Calu3 (cell line): Measurements from ENCODE around the gene ASB2. TPM values are rescaled to one million over a fixed set of nuclear protein-coding genes. Genes with fewer than 3 reads are reported as not detected.

Experiments
- BruUV-seq: library from RNA; stranded (reverse); fragments of 400-500 nt; replicated peaks from 2 replicates; lab custom pipeline; 2021; lab: Mats Ljungman, UMichigan
- CTCF ChIA-PET: fragments of 300-600 bp; sonication (Branson Sonifier 250); formaldehyde crosslinking; loops from one replicate; lab custom pipeline; 2022; ENCODE audit warnings: antibody characterized with exemption; lab: Charles Lee
- DNase-seq: peaks from one replicate; pipeline ENCODE4 v3.0.0; 2022
- H3K27ac Mint-ChIP-seq: one replicate; pipeline ENCODE4 v1.8.0; 2022; ENCODE audit warnings: mixed read lengths; ENCODE audit not compliant: unreplicated experiment
- H3K27me3 Mint-ChIP-seq: one replicate; pipeline ENCODE4 v1.8.0; 2022; ENCODE audit warnings: mixed read lengths; ENCODE audit not compliant: unreplicated experiment
- H3K36me3 Mint-ChIP-seq: one replicate; pipeline ENCODE4 v1.8.0; 2022; ENCODE audit warnings: mild to moderate bottlenecking, moderate library complexity, mixed read lengths; ENCODE audit not compliant: insufficient read depth, unreplicated experiment
- H3K4me1 Mint-ChIP-seq: one replicate; pipeline ENCODE4 v1.8.0; 2022; ENCODE audit warnings: mild to moderate bottlenecking, low read depth, mixed read lengths; ENCODE audit not compliant: unreplicated experiment
- H3K4me3 Mint-ChIP-seq: one replicate; pipeline ENCODE4 v1.8.0; 2022; ENCODE audit warnings: mild to moderate bottlenecking, low read depth, moderate library complexity, mixed read lengths; ENCODE audit not compliant: unreplicated experiment
- H3K9me3 Mint-ChIP-seq: one replicate; pipeline ENCODE4 v1.8.0; 2022; ENCODE audit warnings: low read depth, mixed read lengths; ENCODE audit not compliant: unreplicated experiment
- intact Hi-C: fragments of 100-400 bp; cut with micrococcal nuclease; formaldehyde crosslinking; loops from one replicate; pipeline ENCODE4 v1.10.0; 2022; ENCODE audit not compliant: unreplicated experiment
- total RNA-seq: library from RNA; stranded (reverse); gene quantifications from 2 replicates; pipeline ENCODE4 v1.2.3, GENCODE V29; 2022
- TF ChIP-seq, protein P1 (sequence below): fragments of 200-600 bp; IDR thresholded peaks from one replicate; pipeline ENCODE4 v1.8.0; 2022; ENCODE audit warnings: antibody characterized with exemption; ENCODE audit not compliant: unreplicated experiment

Gene ASB2
- total RNA-seq, 1 experiment from 2014 or later = 0.19 TPM

DNA sequence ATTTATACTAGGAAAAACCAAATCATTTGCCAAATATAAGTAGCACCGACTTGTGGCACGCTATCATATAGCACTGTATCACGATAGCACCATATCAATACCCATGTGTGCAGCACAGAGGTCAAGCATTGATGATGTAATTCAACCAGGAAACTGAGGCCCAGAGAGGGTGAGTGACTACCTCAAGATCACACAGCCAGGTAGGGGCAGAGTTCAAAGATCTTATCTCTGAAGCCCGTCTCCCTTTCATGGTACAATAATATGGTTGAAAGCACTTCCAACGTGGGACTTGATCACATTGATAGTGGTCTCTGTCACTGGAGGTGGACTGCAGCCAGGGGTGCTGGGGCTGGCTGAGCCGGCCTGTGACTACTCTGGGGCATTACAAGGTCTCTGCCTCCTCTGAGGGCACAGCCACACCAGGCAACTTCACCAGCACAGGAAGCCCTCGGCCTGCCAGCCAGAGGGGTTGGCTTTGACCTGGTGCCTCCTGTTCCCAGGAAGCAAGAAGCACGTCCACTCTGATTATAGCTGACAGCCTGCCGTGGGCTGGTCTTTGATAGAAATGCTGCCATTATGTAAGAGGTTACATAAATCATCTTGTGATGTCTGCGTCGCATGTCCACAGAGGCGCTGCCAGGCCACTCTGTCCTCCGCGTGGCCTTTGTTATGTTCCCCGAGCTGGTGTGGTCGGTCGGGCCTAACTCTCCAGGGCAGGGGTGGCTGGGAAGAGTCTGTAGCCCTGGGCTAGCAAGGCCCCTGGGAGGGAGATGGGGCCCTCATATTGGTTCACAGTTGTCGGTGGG, 55.2 kb downstream of the ASB2 start:
- intact Hi-C loops = no loop called here
- no peak overlapping the region for H3K27ac Mint-ChIP-seq
- BruUV-seq = no TSS peak

DNA sequence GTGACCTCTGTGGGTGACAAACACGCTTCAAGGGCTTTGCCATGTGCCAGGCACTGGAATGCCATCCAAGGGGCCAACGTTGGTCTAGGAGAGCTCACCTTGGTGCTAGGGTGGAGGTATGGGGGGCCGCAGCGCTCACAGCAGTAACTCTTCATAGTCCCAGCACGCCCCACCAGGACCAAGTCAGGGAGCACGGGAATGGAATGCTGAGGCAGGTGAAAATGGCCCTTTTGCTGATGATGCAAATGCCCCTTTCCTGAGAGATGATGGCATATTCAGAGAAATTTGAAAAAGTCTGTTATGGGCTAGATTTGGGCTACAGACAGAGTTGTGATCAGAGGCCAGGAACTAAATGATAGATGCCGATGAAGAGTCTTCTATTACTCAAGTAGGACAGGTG, 59.2 kb downstream of the ASB2 start:
- CTCF ChIA-PET = no interaction called here
- peaks cover 73% of the 10 kb centered on the region for H3K27me3 Mint-ChIP-seq
- TF ChIP-seq, protein P1, sequence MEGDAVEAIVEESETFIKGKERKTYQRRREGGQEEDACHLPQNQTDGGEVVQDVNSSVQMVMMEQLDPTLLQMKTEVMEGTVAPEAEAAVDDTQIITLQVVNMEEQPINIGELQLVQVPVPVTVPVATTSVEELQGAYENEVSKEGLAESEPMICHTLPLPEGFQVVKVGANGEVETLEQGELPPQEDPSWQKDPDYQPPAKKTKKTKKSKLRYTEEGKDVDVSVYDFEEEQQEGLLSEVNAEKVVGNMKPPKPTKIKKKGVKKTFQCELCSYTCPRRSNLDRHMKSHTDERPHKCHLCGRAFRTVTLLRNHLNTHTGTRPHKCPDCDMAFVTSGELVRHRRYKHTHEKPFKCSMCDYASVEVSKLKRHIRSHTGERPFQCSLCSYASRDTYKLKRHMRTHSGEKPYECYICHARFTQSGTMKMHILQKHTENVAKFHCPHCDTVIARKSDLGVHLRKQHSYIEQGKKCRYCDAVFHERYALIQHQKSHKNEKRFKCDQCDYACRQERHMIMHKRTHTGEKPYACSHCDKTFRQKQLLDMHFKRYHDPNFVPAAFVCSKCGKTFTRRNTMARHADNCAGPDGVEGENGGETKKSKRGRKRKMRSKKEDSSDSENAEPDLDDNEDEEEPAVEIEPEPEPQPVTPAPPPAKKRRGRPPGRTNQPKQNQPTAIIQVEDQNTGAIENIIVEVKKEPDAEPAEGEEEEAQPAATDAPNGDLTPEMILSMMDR = no peak
- peaks cover 3% of the 10 kb centered on the region for H3K9me3 Mint-ChIP-seq
- no peak overlapping the region for H3K27ac Mint-ChIP-seq
- BruUV-seq = no TSS peak
- no peak for DNase-seq
- no peaks in the 10 kb centered on the region for H3K36me3 Mint-ChIP-seq
- intact Hi-C loops = no loop called here
- no peaks in the 10 kb centered on the region for H3K4me1 Mint-ChIP-seq
- no peak overlapping the region for H3K4me3 Mint-ChIP-seq

More for the DNA sequence above, 55.2 kb downstream of the ASB2 start:
- no peak for DNase-seq
- Mint-ChIP-seq H3K36me3 (no peaks in the 10 kb centered on the region), H3K4me1 (no peaks in the 10 kb centered on the region), H3K9me3 (peaks cover 3% of the 10 kb centered on the region), H3K27me3 (peaks cover 67% of the 10 kb centered on the region), H3K4me3 (no peak overlapping the region)
- CTCF ChIA-PET = no interaction called here
- TF ChIP-seq, protein P1 = no peak

DNA sequence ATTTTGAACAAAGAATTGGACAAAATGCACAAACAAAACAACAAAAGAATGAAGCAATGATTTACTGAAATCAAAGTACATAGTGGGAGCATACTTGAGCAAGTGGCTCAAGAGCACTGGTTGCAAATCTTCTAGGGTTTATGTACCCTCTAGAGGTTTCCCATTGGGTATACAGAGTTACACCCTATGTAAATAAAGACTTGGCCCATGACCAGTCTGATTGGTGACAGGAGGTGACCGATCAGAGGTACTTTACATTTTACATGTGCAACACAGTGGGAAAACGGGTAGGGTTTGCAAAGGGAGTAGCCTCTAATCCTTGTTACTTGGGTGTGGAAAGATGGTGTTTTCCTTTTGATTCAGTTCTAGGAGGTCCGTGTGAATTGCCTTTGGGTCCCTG, 59.9 kb downstream of the ASB2 start:
- DNase-seq = no peak
- H3K9me3 Mint-ChIP-seq = peaks cover 3% of the 10 kb centered on the region
- H3K4me1 Mint-ChIP-seq = no peaks in the 10 kb centered on the region
- no TSS peak for BruUV-seq
- no peak overlapping the region for H3K4me3 Mint-ChIP-seq
- H3K27me3 Mint-ChIP-seq = peaks cover 73% of the 10 kb centered on the region
- H3K27ac Mint-ChIP-seq = no peak overlapping the region
- CTCF ChIA-PET = no interaction called here
- intact Hi-C loops = no loop called here
- TF ChIP-seq, protein P1 = no peak
- no peaks in the 10 kb centered on the region for H3K36me3 Mint-ChIP-seq

DNA sequence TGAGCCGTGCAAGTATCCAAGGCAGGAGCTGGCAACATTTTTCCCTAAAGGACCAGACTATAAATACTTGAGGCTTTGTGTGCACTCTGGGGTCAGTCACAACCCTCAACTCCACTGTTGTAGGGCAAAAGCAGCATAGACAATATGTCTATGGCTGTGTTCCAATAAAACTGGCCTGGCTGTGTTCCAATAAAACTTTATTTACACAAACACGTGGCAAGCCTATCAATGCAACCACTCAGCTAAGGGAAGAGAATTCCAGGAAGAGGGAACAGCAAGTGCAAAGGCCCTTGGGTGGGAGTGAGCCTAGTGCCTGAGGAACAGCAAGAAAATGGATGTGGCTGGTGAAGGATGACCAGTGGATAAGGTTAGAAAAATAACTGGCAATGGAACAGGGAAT, 60.6 kb downstream of the ASB2 start:
- peaks cover 78% of the 10 kb centered on the region for H3K27me3 Mint-ChIP-seq
- no peak for DNase-seq
- intact Hi-C loops = no loop called here
- H3K9me3 Mint-ChIP-seq = peaks cover 3% of the 10 kb centered on the region
- H3K27ac Mint-ChIP-seq = no peak overlapping the region
- CTCF ChIA-PET = no interaction called here
- TF ChIP-seq, protein P1 = no peak
- BruUV-seq = no TSS peak
- H3K36me3 Mint-ChIP-seq = no peaks in the 10 kb centered on the region
- no peak overlapping the region for H3K4me3 Mint-ChIP-seq
- H3K4me1 Mint-ChIP-seq = no peaks in the 10 kb centered on the region
